SU-DHL-6 (cell line): ENCODE results near the gene TRAPPC2L.

ENCODE experiments used
- EZH2phosphoT487 ChIP-seq: fragments of 200-600 bp; sonication (generic), shearing (Covaris generic); conservative IDR thresholded peaks from 2 replicates; pipeline ENCODE4 v1.6.1; 2018; ENCODE audit warnings: mild to moderate bottlenecking, antibody characterized with exemption, low read length, moderate library complexity, mixed read lengths
- TF ChIP-seq, protein P1 (sequence below): fragments of 200-600 bp; sonication (generic); IDR thresholded peaks from one replicate; pipeline ENCODE4 v1.5.1; 2017; ENCODE audit warnings: antibody characterized with exemption, mild to moderate bottlenecking, low read length, moderate library complexity; ENCODE audit not compliant: insufficient read depth, poor library complexity, severe bottlenecking

DNA sequence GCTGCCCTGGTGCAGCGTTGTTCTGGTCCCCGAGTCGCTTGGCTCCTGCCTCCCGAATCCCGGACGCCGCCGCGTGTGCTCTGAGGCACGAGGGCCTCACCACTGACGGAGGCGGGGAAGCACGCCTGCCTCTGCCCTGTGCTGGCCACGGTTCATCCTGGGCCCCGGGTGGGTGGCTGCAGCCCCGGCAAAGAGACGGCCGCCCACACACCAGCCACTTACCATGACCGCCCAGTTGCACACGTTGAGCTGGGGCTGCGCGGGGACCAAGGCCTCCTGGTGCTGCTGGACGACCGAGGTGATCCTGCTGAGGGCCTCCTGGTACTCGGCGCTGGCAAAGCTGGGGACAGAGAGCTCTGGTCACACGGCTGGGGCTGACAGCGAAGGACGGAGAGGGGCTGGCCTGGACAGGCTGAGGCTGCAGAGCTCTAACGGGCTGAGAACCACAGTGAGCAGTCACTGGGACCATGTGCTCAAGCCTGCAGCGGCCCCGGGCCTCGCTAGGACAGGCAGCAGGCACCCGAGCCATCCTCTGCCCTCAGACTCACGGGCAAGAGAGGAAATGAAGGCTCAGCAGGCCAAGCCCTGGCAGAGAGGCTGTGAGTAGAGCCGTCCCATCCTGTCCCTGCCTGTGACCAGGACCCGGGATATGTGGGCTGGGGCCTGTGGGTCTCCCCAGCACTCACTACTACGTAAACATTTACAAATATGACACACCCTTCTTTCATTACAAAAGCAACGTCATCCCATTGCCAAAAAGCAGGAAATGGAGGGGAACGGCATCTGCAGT is 38.9 kb upstream of the TRAPPC2L start:
- TF ChIP-seq, protein P1, sequence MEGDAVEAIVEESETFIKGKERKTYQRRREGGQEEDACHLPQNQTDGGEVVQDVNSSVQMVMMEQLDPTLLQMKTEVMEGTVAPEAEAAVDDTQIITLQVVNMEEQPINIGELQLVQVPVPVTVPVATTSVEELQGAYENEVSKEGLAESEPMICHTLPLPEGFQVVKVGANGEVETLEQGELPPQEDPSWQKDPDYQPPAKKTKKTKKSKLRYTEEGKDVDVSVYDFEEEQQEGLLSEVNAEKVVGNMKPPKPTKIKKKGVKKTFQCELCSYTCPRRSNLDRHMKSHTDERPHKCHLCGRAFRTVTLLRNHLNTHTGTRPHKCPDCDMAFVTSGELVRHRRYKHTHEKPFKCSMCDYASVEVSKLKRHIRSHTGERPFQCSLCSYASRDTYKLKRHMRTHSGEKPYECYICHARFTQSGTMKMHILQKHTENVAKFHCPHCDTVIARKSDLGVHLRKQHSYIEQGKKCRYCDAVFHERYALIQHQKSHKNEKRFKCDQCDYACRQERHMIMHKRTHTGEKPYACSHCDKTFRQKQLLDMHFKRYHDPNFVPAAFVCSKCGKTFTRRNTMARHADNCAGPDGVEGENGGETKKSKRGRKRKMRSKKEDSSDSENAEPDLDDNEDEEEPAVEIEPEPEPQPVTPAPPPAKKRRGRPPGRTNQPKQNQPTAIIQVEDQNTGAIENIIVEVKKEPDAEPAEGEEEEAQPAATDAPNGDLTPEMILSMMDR: no peak
- TF ChIP-seq EZH2phosphoT487: no peak
